Right atrium auricular region (tissue), 2 donors: Measurements from ENCODE around the gene BTK. TPM values are rescaled to one million over a fixed set of nuclear protein-coding genes. Genes with fewer than 3 reads are reported as not detected.
"Not testable (repeated sequence)": the region's sequence is repeated elsewhere in the genome, so short reads cannot be mapped to it uniquely, and the experiment has no call there.

Experiments used
- DNase-seq: peaks from one replicate; pipeline ENCODE4 v3.0.0-alpha.2; 2019; ENCODE audit warnings: low spot score
- H3K27ac ChIP-seq, 2 donors: fragments of 200-600 bp; sonication (generic); 1 replicate in 1 of 2; 2 replicates in 1 of 2; pipeline ENCODE4 v1.5.1; 2016 to 2019
- H3K27me3 ChIP-seq, 2 donors: fragments of 200-600 bp; sonication (generic); one replicate each; pipeline versions ENCODE4 v1.5.1 to v1.6.0; 2017 to 2019
- H3K36me3 ChIP-seq: fragments of 200-600 bp; sonication (generic); one replicate; pipeline ENCODE4 v1.5.1; 2016
- H3K4me1 ChIP-seq, 2 donors: fragments of 200-600 bp; sonication (generic); one replicate each; pipeline versions ENCODE4 v1.5.1 to v1.6.0; 2017 to 2019
- H3K4me3 ChIP-seq, 2 donors: fragments of 200-600 bp; sonication (generic); 1 replicate in 1 of 2; 2 replicates in 1 of 2; pipeline ENCODE4 v1.5.1; 2017 to 2019; ENCODE audit warnings: mild to moderate bottlenecking in 1 of 2, moderate library complexity in 1 of 2
- H3K9me3 ChIP-seq, 2 donors: fragments of 200-600 bp; sonication (generic); one replicate each; pipeline ENCODE4 v1.5.1; 2019
- CTCF ChIP-seq, 2 donors: fragments of 200-600 bp; sonication (generic); IDR thresholded peaks; one replicate each; pipeline ENCODE4 v1.5.1; 2019; ENCODE audit warnings: antibody characterized with exemption in 2 of 2
- total RNA-seq, 2 donors: library from RNA; depleted of rRNA; stranded (reverse); fragments of >200 nt; gene quantifications; one replicate each; pipeline ENCODE4 v1.1.0, GENCODE V29; 2016

The BTK gene
- total RNA-seq, 2 donors from 2014 or later, result 2.1 to 2.4 TPM

DNA sequence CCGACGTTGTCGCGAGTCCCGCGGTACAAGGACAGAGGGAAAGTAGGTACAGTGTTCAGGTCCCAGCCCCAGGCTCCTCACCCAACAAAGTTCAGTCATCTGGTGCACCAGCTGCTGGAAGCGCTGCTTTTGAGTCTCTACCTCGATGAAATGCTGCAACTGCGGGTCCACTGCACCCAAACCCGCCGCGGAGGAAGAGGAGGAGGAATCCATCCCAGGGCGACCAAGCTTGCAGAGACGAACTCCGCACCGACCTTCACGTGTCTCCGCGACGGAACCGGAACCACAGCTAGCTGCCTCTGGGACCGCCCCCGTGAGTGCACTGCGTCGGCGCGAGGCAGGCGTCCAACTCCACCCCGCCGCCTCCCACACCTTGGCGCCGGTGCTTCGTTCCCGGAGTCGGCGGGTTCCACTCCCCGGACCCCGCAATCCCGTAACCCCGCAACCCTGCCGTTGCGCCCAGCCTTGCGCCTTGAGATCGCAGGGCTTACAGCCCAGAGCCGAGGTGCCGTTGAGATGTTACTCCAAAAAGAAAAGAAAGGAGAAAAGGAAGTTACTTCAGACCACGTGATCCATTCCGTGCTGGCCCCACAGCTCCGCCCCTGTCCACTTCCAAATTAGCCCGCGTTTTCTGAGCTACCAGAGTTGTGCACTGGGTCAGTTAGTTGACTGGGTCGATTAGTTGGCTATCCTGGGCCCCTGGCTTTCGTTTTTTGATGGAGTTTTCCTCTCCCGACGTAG is 37.4 kb downstream of the BTK start, which contains the start of gene TIMM8A:
Gene TIMM8A, minus strand, starts transcription at position 291 of the 741 bp plus-strand sequence. Its CDS starts 78 bp downstream, at position 213.
- DNase-seq, result peak; percentile 81
- Histone ChIP-seq H3K9me3 (no peaks in the 10 kb centered on the region), H3K27me3 (no peaks in the 10 kb centered on the region), H3K36me3 (no peaks in the 10 kb centered on the region), H3K27ac (peak within 1 kb of the TSS; percentile 80 to 94), H3K4me3 (peak within 1 kb of the TSS; percentile 61 to 78), H3K4me1 (peaks cover 0 to 5% of the 10 kb centered on the region in 2 donors)
- no peak for TF ChIP-seq CTCF (IDR thresholded peaks at IDR 0.05)

GRCh38 chrX:101347859-101348451 is 38.0 kb downstream of the BTK start:
- H3K9me3 ChIP-seq, result no peaks in the 10 kb centered on the region
- peak overlapping the region; percentile 61 to 78 for H3K4me3 ChIP-seq
- DNase-seq, result no peak

DNA sequence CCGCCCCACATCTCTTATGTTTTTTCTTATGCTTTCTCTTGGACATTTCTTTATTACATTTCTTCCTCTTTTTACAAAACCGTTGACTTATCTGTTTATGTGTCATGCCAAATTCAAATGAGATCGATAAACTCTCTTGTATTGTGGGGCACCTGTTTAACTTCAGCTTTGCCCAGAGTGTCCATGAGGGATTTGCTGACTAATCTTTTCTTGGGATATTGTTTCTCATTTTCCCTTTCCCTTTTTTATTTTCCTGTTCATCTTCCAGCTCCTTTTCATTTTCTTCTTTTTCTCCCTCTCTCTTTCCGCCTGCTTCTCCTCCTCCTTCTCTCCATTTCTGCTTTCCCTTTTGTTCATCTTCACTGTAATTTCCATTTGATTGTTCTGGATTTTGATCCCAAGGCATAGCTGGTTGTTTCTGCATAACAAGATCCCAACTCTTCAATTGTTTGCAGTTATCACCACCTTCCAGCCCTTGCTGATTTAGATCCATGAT is 48.2 kb downstream of the BTK start:
- H3K9me3 ChIP-seq, result no peaks in the 10 kb centered on the region
- no peak overlapping the region for H3K4me3 ChIP-seq
- DNase-seq, result no peak
- H3K27ac ChIP-seq, result no peak overlapping the region
- TF ChIP-seq CTCF (IDR thresholded peaks at IDR 0.05), result no peak
- no peaks in the 10 kb centered on the region for H3K36me3 ChIP-seq
- no peaks in the 10 kb centered on the region for H3K4me1 ChIP-seq
- H3K27me3 ChIP-seq, result no peaks in the 10 kb centered on the region

More at GRCh38 chrX:101347859-101348451, 38.0 kb downstream of the BTK start:
- no peaks in the 10 kb centered on the region for H3K27me3 ChIP-seq
- TF ChIP-seq CTCF (IDR thresholded peaks at IDR 0.05), result no peak
- H3K27ac ChIP-seq, result peak overlapping the region; percentile 80 to 94
- H3K36me3 ChIP-seq, result no peaks in the 10 kb centered on the region
- peaks cover 0 to 5% of the 10 kb centered on the region in 2 donors for H3K4me1 ChIP-seq

DNA sequence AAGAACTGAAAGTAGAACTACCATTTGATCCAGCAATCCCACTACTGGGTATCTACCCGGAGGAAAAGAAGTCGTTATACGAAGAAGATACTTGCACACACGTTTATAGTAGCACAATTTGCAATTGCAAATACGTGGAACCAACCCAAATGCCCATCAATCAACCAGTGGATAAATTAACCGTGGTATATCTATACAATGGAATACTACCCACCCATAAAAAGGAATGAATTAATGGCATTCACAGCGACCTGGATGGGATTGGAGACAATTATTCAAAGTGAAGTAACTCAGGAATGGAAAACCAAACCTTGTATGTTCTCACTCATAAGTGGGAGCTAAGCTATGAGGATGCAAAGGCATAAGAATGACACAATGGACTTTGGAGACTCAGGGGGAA is 51.7 kb downstream of the BTK start:
- H3K4me3 ChIP-seq, DNase-seq, H3K27ac ChIP-seq, H3K9me3 ChIP-seq, H3K4me1 ChIP-seq, H3K27me3 ChIP-seq, H3K36me3 ChIP-seq: not testable (repeated sequence)

DNA sequence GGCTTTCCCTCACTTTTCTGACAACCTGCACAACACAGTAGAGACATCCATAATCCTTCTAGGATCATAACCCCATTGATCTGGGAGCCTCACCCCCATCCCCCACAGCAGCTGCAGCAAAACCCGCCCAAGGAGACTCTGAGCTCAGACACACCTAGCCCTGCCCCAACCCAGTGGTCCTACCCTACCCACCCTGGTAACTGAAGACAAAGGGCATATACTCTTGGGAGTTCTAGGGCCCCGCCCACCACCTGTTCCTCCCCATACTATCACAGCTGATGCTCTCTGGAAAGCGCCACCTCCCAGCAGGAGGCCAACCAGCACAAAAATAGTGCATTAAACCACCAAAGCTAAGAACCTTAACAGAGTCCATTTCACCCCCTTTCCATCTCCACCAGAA is 59.4 kb downstream of the BTK start:
- not testable (repeated sequence) for H3K4me1 ChIP-seq, H3K36me3 ChIP-seq, H3K9me3 ChIP-seq, H3K27me3 ChIP-seq, H3K27ac ChIP-seq, DNase-seq, H3K4me3 ChIP-seq

DNA sequence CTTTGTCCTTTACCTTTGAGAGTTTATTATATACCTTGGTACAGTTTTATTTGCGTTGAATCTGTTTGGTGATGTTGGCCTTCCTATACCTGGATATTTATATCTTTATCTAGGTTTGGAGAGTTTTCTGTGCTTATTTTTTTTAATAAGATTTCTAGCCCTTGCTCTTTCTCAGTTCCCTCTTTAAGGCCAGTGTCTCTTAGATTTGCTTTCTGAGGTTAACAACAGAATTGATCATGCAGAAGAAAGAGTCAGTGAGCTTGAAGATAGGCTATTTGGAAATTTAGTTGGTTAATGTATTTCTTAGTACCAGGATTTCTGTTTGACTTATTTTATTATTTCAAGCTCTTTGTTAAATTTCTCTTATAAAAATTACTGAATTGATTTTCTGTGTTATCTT is 82.2 kb downstream of the BTK start:
- Histone ChIP-seq H3K9me3 (no peaks in the 10 kb centered on the region), H3K4me3 (no peak overlapping the region), H3K27me3 (no peaks in the 10 kb centered on the region), H3K27ac (no peak overlapping the region), H3K4me1 (no peaks in the 10 kb centered on the region), H3K36me3 (no peaks in the 10 kb centered on the region)
- no peak for TF ChIP-seq CTCF (IDR thresholded peaks at IDR 0.05)
- no peak for DNase-seq

Other genes starting within 250 kb of the BTK start
- gene DRP2, start 166.4 kb downstream of the BTK start, total RNA-seq, result under 1 TPM in 1 of 2 donors, not detected in 1; 0.04 TPM
- gene TAF7L, start 94.9 kb downstream of the BTK start, total RNA-seq, result not detected
- 1 to 10 TPM; 4.5 to 6.3 TPM for gene TIMM8A, start 37.4 kb downstream of the BTK start, total RNA-seq
- 1,000 to 10,000 TPM in 1 of 2 donors, 100 to 1,000 TPM in 1; 495 to 1,021 TPM for gene RPL36A, start 4.8 kb upstream of the BTK start, total RNA-seq
- 10 to 100 TPM in 1 of 2 donors, 1 to 10 TPM in 1; 9.7 to 11.8 TPM for gene GLA, start 21.7 kb upstream of the BTK start, total RNA-seq
- 10 to 100 TPM; 40.5 to 48.5 TPM for gene HNRNPH2, start 22.0 kb upstream of the BTK start, total RNA-seq
- 1 to 10 TPM; 5.9 to 9.5 TPM for gene ARMCX4, start 99.3 kb upstream of the BTK start, total RNA-seq
- 10 to 100 TPM; 27.2 to 33.4 TPM for gene ARMCX1, start 164.4 kb upstream of the BTK start, total RNA-seq
- gene ARMCX6, start 231.8 kb upstream of the BTK start, total RNA-seq, result 10 to 100 TPM; 12.3 to 18.9 TPM
- 10 to 100 TPM; 40.6 to 57.7 TPM for gene ARMCX3, start 237.0 kb upstream of the BTK start, total RNA-seq